Iris pigment epithelial cell (primary cell): ENCODE results near the gene AKR1C1.
"Not testable (repeated sequence)": the region's sequence is repeated elsewhere in the genome, so short reads cannot be mapped to it uniquely, and the experiment has no call there.

Experiments
- DNase-seq: peaks from one replicate; pipeline ENCODE4 v3.0.0-alpha.2; 2011; ENCODE audit warnings: low read depth

AKR1C1 gene

DNA sequence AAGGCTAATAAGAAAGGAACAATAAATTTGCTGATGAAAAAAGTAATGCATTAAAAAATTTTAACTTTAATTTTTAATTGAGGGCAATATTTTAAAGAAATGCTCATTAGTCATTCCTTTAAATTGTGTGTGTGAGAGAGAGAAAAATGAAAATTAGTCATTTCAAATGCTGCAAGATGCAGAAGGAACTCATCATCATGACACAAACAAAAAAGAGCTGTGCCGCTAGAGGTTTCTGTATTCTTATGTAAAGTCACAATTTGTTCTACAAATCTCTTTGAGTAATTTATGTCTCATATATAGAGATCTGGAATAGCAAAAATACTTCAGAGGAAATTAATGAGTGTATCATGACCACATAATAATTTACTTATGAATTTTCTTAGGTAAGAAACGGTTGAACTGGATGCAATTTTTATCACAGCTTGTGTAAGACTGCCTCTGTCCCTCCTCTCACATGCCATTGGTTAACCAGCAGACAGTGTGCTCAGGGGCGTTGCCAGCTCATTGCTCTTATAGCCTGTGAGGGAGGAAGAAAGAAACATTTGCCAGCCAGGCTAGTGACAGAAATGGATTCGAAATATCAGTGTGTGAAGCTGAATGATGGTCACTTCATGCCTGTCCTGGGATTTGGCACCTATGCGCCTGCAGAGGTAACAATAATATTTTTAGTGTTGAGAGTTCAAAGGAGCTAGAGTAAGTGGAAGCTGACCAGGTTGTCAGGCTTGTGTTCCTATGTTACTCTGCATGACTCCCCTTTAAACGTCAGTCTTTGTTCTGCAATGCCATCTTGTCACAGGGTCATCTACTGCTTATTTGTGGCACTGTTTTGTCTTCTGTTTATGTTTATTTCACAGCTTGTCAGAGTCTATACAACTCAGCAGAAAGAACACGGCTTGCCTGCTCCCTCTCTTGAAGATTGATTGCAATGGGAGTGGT is at the start of gene AKR1C1:
TSS of gene AKR1C1 (plus strand) at position 540 of the 939 bp plus-strand sequence. CDS start at position 570, 30 bp downstream.
- peak; percentile 17 for DNase-seq

DNA sequence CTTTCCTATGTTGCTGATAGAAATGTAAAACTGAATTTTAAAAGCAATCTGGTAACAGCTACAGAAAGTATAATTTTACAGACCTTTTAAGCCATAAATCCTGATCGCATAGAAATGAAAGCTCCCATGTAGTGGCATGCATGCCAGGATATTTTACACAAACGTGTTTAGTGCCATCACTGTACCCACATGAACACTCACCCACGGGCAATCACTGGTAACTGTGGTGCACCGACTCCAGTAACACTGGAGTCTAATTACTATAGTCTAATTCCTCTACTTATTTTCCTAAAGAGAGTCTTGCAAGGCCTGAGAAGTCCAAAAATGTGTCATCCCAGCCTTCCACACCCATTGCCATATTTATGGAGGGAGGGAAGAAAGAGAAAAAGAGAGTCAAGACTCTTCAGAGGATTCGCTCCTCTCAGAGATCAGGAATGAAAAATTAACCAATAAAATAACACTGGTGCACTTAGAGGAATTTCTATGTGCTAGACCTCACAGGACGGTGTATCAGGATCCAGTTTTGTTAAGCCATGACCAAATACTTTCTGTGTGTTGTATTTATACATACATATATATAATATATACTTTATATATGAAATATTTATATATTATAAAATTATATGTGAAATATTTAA is 48.9 kb upstream of the AKR1C1 start:
- no peak for DNase-seq

DNA sequence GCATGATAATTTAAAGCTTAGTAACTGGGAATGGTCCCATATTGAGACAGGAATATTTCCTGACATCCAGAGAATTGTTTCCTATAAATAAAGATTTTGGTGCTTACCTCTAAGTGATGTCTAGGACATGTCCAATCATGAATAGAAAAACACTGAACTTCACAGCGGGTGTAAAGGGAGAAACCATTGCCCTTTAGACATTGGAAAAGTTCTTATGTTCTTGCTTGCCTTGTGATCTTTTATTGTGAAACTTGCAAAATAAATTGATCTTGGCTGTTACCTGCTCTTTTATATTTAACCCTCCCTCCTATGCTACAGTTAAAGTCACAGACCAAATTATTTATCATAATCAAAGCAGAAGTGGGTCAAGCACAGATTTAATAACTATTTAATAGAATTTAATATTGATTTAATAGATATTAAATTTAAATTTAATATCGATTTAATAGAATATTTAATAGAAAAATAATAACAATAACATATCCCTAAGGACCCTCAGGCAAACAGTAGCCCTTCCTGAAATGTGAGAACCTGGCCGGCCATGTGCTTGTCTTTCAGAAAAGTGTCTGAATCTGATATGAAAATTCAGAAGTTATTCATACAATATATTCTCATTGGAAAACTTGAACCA is 47.0 kb upstream of the AKR1C1 start:
- no peak for DNase-seq

DNA sequence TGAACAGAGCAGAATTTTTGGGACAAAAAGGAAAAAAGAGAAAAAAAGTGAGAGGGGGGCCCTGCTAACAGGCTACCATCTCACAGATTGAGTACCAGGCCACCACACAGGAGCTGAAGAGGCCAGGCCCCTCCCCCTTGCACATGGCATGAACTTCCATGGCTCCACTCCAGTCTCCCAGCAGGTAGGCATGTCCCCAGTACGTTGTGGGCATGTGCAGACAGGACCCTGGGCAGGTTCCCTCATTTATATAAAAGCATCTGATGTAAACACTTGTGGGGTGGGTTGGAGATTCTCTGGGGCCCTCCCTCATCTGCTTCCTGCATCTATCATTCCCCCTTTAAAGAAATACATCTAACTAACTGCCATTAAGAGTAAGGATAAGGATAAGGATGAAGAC is 45.0 kb upstream of the AKR1C1 start:
- DNase-seq, result no peak

DNA sequence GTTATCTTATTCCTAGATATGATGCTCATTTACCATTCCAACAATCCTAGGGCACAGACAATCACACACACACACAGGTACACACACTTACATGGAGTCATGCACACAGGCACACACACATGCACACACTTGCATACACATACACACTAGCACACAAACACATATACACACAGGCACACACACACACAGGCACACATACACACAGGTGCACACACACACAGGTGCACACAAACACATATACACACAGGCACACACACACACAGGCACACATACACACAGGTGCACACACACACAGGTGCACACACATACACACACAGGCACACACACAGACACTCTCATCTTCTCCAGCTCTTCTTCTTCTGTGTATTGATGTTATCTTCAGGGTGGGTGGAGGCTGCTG is 38.7 kb upstream of the AKR1C1 start:
- not testable (repeated sequence) for DNase-seq

DNA sequence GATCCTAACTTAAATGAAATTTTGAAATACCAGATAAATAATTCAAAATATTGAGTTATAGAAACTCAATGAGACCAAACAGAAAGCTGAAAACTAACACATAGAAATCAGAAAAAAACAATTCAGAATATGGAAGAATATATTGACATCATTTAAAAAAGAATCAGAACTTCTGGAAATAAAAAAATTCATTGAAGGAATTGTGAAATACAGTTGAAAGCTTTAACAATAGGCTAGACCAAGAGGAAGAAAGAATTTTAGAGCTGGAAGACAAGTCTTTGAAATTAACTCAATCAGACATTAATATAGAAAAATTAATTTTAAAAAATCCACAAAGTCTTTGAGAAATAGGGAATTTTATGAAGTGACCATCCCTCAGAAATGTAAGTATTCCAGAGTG is 36.8 kb upstream of the AKR1C1 start:
- no peak for DNase-seq

DNA sequence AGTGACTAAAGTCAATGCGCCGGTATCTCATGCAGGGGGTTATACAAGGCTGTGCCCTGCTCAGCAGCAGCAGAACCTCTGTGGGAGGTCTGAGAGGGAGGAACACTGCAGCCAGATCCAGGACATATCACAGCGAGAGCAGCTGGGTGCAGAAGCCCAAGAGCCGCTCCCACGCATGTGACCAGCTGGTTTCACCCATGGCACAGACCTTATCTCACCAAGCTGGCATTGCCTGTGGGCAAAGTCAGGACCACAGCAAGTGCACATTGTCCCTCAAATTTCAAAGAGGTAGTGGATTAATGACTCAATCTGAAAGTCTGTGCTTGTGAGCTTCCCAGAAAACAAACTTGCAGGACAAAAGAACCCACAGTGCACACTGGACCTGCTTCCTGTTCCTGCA is 31.6 kb upstream of the AKR1C1 start:
- no peak for DNase-seq

DNA sequence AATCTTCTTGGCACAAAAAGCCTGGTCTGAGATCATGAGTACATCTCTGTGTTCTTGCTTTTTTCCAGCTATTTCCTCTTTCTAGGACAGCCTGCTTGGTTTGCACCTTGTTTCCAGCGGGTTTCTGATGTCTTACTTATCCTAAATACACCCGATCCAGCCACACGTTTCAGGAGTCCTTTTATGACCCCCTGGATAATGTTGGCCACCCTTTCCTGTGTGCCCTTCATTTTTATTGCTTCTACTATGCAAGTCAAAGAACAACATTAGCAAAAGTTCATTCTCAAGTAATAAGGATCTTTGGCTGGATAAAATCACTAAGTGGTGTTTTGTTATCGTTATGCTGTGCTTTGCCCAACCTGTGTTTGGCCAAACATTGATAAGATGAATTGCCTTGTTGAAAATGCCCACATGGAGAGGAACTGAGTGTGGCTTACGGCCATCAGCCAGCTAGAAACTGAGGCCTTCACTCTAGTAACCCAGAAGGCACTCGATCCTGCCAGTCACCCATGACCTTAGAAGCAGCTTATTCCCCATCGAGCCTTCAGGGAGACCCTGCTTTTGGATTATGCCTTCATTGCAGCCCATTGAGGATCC is 28.7 kb upstream of the AKR1C1 start:
- no peak for DNase-seq

DNA sequence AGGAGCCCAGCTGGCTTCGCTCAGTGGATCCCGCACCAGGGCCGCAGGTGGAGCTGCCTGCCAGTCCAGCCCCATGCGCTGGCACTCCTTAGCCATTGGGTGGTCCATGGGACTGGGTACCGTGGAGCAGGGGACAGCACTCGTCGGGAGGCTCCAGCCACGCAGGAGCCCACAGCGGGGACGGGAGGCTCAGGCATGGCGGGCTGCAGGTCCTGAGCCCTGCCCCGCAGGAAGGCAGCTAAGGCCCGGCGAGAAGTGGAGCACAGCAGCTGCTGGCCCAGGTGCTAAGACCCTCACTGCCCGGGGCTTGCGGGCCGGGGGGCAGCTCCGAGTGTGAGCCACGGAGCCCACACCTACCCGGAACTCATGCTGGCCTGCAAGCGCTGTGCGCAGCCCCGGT is 25.9 kb upstream of the AKR1C1 start:
- no peak for DNase-seq

DNA sequence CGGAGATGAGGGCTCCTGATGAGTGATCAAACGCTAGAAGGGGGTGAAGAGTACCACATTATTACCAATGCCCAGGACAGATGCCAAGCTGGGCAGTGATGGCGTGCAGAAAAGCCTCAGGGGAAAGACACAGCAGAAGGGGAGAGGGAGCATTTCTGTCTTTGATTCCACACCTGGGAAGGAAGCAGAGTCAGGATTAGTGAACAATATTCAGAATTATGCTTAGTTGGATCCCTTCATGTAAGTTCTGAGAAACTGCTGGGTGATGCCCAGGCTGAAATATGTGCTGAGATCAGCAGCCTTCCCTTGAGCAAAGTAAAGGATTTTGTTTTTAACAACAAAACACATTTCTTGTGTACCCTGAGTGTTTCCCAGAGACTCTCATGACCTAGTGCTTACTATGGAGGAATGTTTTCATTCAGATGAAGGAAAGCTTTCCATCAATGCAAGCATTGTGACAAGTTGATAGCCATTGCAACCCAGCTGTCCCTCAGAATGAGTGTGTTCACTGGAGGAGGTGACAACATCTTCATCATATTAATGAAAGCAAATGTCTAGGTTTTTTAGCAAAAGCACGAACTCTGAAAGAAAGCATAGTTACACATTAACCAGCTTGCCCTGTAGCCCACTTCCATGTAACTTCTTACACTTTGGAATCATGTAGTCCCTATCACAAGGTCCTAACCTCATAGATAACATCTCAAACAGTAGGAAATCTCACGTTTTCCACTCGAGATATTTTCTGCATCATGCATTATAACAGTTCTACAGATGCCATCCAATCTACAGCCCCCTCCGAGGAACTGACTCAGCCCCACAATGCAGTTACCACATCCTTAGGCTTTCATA is 23.8 kb upstream of the AKR1C1 start:
- DNase-seq, result peak; percentile 5

DNA sequence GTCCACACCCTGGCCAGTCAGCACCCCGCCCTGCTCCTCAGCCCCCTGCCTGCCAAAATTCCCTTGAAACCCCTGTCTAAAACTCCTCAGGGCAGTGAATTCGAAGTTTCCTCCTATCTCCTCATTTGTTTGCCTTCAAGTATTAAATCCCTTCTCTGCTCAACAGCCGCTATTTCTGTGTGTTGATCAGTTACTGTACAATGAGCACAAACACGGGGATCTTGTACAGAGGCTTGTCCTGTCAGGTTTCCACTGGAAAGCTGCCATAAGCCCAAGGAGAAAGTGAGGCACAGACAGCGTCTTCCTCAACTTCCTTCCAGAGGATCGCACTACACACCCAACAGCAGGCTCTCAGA is 23.2 kb upstream of the AKR1C1 start:
- DNase-seq, result not testable (repeated sequence)

DNA sequence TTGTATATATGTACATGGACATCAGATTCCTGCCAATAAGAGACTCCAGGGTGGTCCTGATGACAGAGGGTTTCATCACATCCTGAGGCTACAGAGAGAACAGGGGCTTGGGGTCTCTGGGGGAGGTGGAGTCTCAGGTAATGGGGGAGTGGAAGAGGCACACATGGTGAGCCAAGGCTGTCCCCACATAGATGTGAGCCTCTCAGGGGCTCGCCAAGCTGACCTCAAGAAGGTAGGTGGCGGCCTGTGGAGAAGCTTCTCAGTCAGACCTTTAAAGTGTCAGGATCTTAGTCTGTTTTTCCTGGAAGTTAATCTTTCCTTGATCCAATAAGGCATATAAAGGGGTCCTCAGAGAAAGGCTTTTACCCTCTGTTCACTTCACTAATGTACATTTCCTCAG is 22.3 kb upstream of the AKR1C1 start:
- DNase-seq, result not testable (repeated sequence)

DNA sequence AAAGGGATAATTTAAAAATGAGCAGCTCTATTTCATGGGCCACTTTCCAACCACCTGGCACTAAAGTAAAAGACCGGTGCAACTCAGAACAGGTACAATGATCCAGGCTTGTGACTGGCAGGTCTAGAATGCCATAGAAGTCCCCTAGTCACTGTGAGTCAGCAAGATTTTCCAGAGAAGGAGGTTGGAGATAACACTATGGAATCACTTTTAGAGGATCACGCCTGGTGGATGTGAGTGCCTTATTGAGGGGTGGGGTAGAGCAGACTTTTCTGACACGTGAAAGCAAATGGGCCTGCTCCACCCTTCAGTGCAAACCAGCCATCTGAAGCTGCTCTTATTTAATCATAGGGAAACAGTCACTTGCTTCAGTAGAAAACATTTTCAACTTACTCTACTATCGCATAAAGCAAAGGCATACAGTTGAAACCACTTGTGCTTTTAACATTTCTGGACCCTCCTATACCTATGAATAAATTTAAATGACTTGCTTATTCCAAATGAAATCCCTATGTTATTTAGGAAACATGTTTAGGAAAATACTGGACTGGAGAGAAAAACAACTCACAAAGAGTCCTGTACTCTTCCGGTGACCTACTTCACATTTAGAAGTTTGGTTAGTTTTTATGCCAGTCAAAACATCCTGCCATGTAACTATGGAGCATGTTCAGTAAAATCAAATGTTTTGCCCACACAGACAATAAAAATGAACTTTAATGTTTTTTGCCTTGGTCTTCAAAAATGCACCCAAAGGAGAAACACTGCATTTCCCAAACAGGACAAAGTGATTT is 21.5 kb upstream of the AKR1C1 start:
- peak; percentile 18 for DNase-seq

DNA sequence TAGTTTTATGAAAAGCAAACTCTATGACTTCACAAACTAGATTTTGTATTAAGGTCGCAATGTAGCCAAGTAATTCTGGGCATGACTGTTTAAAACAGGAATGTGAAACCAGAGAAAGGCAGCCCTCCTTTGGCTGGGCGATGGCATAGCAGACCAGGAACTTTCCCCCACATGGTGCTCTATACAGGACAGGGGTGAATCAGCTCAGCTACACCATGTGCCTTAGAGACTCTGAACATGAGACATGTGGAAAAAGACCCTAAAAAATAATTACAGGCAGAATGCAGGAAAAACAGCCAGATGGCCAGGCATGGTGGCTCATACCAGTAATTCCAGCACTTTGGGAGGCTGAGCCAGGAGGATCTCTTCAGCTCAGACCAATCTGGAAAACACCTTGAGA is 20.3 kb upstream of the AKR1C1 start:
- peak; percentile 79 for DNase-seq

DNA sequence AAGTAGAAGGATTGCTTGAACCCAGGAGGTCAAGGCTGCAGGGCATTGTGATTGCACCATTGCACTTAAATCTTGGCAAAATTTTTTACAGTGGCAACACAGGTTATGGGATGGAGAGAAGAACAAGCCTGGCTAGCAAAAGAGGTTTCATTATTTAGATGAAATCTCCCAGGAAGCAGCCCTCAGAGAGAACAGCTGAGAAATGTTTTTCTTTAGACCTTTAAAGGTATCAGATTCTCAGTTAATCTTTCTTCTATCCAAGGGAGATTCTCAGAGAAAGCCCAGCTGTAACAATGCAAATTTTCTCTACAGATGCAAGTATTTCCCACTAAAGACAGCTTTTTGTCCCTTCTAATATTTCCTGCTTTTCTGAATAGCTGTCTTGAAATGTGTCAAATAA is 19.8 kb upstream of the AKR1C1 start:
- DNase-seq, result peak; percentile 2

DNA sequence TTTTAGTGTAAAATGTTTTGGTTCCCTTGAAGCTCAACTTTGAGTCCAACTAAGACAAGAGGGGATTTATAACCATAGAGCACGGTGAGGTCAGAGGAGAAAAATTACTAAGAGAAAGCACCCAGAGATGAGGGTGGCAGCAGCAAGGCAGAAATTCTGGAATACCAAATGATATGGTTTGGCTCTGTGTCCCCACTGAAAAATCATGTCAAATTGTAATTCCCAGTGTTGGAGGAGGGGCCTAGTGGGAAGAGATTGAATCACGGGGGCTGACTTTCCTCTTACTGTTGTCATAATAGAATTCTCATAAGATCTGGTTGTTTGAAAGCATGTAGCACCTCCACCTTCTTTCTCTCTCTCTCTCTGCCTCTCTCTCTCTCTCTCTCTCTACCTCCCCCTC is 19.4 kb upstream of the AKR1C1 start:
- DNase-seq, result peak; percentile 1

DNA sequence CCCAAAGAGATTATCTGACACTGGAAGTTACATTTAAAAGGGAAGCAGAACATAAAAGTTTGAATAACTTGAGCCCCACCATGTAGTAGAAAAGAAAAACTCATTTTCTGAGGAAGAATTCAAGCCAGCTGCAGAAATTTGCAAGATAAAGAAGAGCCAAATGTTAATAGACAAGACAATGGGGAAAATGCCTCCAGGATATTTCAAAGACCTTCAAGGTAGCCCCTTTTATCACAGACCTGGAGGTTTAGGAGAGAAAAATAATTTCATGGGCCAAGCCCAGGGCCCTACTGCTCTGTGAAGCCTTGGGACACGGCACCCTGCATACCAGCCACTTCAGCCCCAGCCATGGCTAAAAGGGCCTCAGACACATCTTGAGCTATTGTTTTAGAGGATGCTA is 18.4 kb upstream of the AKR1C1 start:
- no peak for DNase-seq

DNA sequence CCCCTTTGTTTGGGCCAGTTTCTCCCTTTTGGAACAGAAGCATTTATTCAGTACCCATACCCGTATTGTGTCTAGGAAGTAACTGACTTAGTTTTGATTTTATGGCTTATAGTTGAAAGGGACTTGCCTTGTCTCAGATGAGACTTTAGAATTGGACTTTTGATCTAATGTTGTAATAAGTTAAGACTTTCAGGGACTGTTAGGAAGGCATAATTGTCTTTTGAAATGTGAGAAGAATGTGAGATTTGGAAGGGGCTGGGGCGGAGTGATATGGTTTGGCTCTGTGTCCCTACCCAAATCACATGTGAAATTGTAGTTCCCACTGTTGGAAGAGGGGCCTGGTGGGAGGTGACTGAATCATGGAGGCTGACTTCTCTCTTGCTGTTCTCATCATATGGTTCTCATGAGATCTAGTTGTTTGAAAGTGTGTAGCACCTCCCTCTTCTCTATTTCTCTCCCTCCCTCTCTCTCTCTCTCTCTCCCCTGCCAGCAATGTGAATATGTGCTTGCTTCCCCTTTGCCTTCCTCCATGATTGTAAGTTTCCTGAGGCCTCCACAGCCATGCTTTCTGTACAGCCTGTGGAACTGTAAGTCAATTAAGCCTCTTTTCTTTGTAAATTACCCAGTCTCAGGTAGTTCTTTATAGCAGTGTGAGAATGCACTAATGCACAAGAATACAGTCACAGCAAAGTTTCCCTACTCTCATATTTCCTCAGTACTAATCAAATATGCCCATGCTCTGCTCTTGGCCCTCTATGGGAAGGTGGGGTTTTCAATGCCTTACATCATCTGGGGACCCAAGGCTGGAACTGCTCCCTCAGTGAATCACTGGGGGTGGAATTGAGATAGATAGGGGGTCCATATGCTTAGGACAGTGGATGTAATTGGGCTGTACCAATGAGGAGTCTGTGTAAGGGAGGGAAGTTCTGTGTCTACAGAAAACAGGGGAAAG is 17.2 kb upstream of the AKR1C1 start:
- peak; percentile 4 for DNase-seq

DNA sequence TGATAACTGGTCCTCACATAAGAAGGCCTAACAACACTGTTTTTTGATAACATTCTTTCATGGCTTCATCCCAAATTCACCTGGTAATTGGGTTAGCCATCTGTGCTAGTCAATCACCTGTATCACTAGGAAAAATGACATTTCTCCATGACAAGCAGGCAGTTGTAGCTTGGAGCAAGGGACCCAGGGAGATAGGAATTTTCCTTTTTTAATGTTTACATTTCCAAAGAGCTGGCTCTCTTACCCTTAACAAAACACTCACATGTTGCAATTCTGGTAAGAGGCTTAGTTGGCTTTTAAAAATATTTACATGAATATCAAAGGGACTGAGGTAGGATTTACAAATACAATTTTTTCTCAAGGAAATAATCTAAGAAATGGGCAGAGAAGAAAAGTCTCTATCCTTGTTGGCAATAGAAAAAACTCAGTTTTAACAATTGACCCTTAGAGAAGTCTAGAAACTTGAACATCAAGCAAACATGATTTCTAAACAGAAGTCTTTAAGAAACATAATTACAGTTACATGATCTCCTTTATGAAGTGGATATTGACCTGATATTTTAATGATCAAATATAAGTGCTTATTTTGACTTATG is 16.1 kb upstream of the AKR1C1 start:
- peak; percentile 55 for DNase-seq
